NCI-H2171 treated with DMSO at 0.1 percent for 48 hours (cell line): ENCODE data around the gene RPL32.
"Not testable (repeated sequence)": the region's sequence is repeated elsewhere in the genome, so short reads cannot be mapped to it uniquely, and the experiment has no call there.

ENCODE experiments used
- DNase-seq: peaks from one replicate; lab custom pipeline; 2025; lab: John Stamatoyannopoulos, UW

The RPL32 gene

GRCh38 chr3:12841149-12841969, at the start of gene RPL32:
RPL32 (minus strand) TSS chr3:12841565; CDS start chr3:12840237, 1,328 bp downstream.
- peak; percentile 89 for DNase-seq

- DNase-seq: no peak
Observed at GRCh38 chr3:12890610-12891390, 49.4 kb upstream of the RPL32 start.

GRCh38 chr3:12886736-12887135, 45.4 kb upstream of the RPL32 start:
- no peak for DNase-seq

- DNase-seq: no peak
Observed at GRCh38 chr3:12886106-12886679, 44.8 kb upstream of the RPL32 start.

GRCh38 chr3:12885583-12885930, 44.2 kb upstream of the RPL32 start:
- no peak for DNase-seq

GRCh38 chr3:12884790-12885582, 43.6 kb upstream of the RPL32 start:
- no peak for DNase-seq

- DNase-seq: no peak
Observed at GRCh38 chr3:12884186-12884680, 42.9 kb upstream of the RPL32 start.

GRCh38 chr3:12882336-12883310, 41.3 kb upstream of the RPL32 start:
- no peak for DNase-seq

GRCh38 chr3:12881858-12882257, 40.5 kb upstream of the RPL32 start:
- DNase-seq: not testable (repeated sequence)

- DNase-seq: no peak
Observed at GRCh38 chr3:12879191-12879815, 37.9 kb upstream of the RPL32 start.

- DNase-seq: not testable (repeated sequence)
Observed at GRCh38 chr3:12878758-12879157, 37.4 kb upstream of the RPL32 start.

GRCh38 chr3:12878141-12878574, 36.8 kb upstream of the RPL32 start:
- no peak for DNase-seq

GRCh38 chr3:12877040-12877439, 35.7 kb upstream of the RPL32 start:
- DNase-seq: no peak

GRCh38 chr3:12875857-12876836, 34.8 kb upstream of the RPL32 start:
- DNase-seq: no peak

GRCh38 chr3:12871404-12871983, 30.1 kb upstream of the RPL32 start:
- DNase-seq: no peak

GRCh38 chr3:12870942-12871341, 29.6 kb upstream of the RPL32 start:
- DNase-seq: no peak

- DNase-seq: no peak
Observed at GRCh38 chr3:12869035-12869621, 27.8 kb upstream of the RPL32 start.
